Upper lobe of left lung (tissue), 6 donors: ENCODE data around the gene TRA2A. TPM values are rescaled to one million over a fixed set of nuclear protein-coding genes. Genes with fewer than 3 reads are reported as not detected.

Experiments
- ATAC-seq, 2 donors: fragments of 200-7000 bp; cut with Tn5 transposase; one replicate each; pipeline ENCODE4 v1.9.1; 2022; ENCODE audit warnings: mild to moderate bottlenecking in 2 of 2, moderate library complexity in 2 of 2; ENCODE audit not compliant: low FRiP score in 2 of 2
- DNase-seq, 2 donors: peaks; one replicate each; pipeline ENCODE4 v3.0.0-alpha.2; 2019 to 2020
- H3K27ac ChIP-seq, 4 donors: fragments of 200-600 bp; sonication (generic); one replicate each; pipeline ENCODE4 v1.5.1; 2016 to 2019
- H3K27me3 ChIP-seq, 4 donors: fragments of 200-600 bp; sonication (generic); one replicate each; pipeline ENCODE4 v1.5.1; 2017 to 2019
- H3K36me3 ChIP-seq, 4 donors: fragments of 200-600 bp; sonication (generic); one replicate each; pipeline ENCODE4 v1.5.1; 2016 to 2019
- H3K4me1 ChIP-seq, 4 donors: fragments of 200-600 bp; sonication (generic); one replicate each; pipeline ENCODE4 v1.5.1; 2018 to 2019
- H3K4me3 ChIP-seq, 4 donors: fragments of 200-600 bp; sonication (generic); one replicate each; pipeline ENCODE4 v1.5.1; 2017 to 2019; ENCODE audit warnings: mild to moderate bottlenecking in 2 of 4, moderate library complexity in 1 of 4
- H3K9me3 ChIP-seq, 4 donors: fragments of 200-600 bp; sonication (generic); one replicate each; pipeline ENCODE4 v1.5.1; 2018 to 2019
- CTCF ChIP-seq, 6 experiments: fragments of 450-650 bp in 4 of 6; fragments of 200-600 bp in 2 of 6; sonication (generic) in 2 of 6; IDR thresholded peaks; one replicate each; pipeline ENCODE4 v1.5.1; 2016 to 2019; ENCODE audit warnings: antibody characterized with exemption in 6 of 6
- EP300 ChIP-seq, 4 donors: sonication (generic); formaldehyde crosslinking; IDR thresholded peaks; one replicate each; pipeline ENCODE4 v1.5.1; 2017; ENCODE audit warnings: antibody characterized with exemption in 4 of 4, control low read depth in 2 of 4
- POLR2A ChIP-seq, 4 donors: fragments of 450-650 bp; IDR thresholded peaks; one replicate each; pipeline ENCODE4 v1.5.1; 2016 to 2017; ENCODE audit warnings: antibody characterized with exemption in 4 of 4, mild to moderate bottlenecking in 2 of 4
- POLR2AphosphoS5 ChIP-seq, 2 donors: sonication (generic); formaldehyde crosslinking; IDR thresholded peaks; one replicate each; pipeline ENCODE4 v1.5.1; 2017; ENCODE audit warnings: antibody characterized with exemption in 2 of 2
- WGBS, 2 donors: methylation state at CpG; one replicate each; pipeline ENCODE4 v1.1.5; 2017 to 2018; 5-methylcytosine and 5-hydroxymethylcytosine counted together
- total RNA-seq, 6 donors: library from RNA; depleted of rRNA in 4 of 6; stranded (reverse); fragments of >200 nt in 4 of 6; gene quantifications; one replicate each; pipeline versions ENCODE4 v1.1.0 to v1.2.1, GENCODE V29; 2016 to 2021
- donor health status: DM: no; HTN: no; CAD: no; lungs with moderate emphysema.
- donor health status: DM: no; HTN: yes; CAD: no; lungs with severe emphysema.

Gene TRA2A
- total RNA-seq, 6 donors from 2014 or later = 35.1 to 192 (median 61.0) TPM

- TF ChIP-seq EP300 (IDR thresholded peaks at IDR 0.05) (no peak), CTCF (IDR thresholded peaks at IDR 0.05) (peak; percentile 80 to 95 (median 89))
- ATAC-seq (peak; percentile 89 to 95), DNase-seq (peak in 1 of 2 donors; percentile 71)
- H3K27me3 ChIP-seq = no peaks in the 10 kb centered on the region
- WGBS, 2 donors = 36 to 40% methylated on average over 13 of the region's 13 CpGs
- H3K4me1 ChIP-seq = peaks cover 0 to 7% (median 0%) of the 10 kb centered on the region in 4 donors
- no peaks in the 10 kb centered on the region for H3K9me3 ChIP-seq
- H3K4me3 ChIP-seq = no peak overlapping the region
- H3K27ac ChIP-seq = no peak overlapping the region
- H3K36me3 ChIP-seq = no peaks in the 10 kb centered on the region
Observed at GRCh38 chr7:23546897-23547572, 15.3 kb upstream of the TRA2A start.

GRCh38 chr7:23545493-23545892 is 13.7 kb upstream of the TRA2A start:
- 63 to 70% methylated on average over 1 of the region's 1 CpG for WGBS, 2 donors
- ATAC-seq = no peak
- Histone ChIP-seq H3K27me3 (no peaks in the 10 kb centered on the region), H3K36me3 (no peaks in the 10 kb centered on the region), H3K27ac (no peak overlapping the region), H3K9me3 (no peaks in the 10 kb centered on the region), H3K4me3 (no peak overlapping the region), H3K4me1 (peaks cover 0 to 7% (median 0%) of the 10 kb centered on the region in 4 donors)
- no peak for DNase-seq
- TF ChIP-seq CTCF (IDR thresholded peaks at IDR 0.05) (no peak), EP300 (IDR thresholded peaks at IDR 0.05) (no peak), POLR2AphosphoS5 (IDR thresholded peaks at IDR 0.05) (no peak), POLR2A (IDR thresholded peaks at IDR 0.05) (no peak)

GRCh38 chr7:23544913-23545354 is 13.2 kb upstream of the TRA2A start:
- 21 to 39% methylated on average over 2 of the region's 2 CpGs for WGBS, 2 donors
- Histone ChIP-seq H3K36me3 (no peaks in the 10 kb centered on the region), H3K4me3 (no peak overlapping the region), H3K27me3 (no peaks in the 10 kb centered on the region), H3K4me1 (peaks cover 0 to 7% (median 0%) of the 10 kb centered on the region in 4 donors), H3K27ac (no peak overlapping the region), H3K9me3 (no peaks in the 10 kb centered on the region)
- TF ChIP-seq POLR2AphosphoS5 (IDR thresholded peaks at IDR 0.05) (no peak), POLR2A (IDR thresholded peaks at IDR 0.05) (no peak), EP300 (IDR thresholded peaks at IDR 0.05) (no peak), CTCF (IDR thresholded peaks at IDR 0.05) (no peak)
- DNase-seq (no peak), ATAC-seq (no peak)

- no peak overlapping the region for H3K4me3 ChIP-seq
- no peaks in the 10 kb centered on the region for H3K36me3 ChIP-seq
- H3K4me1 ChIP-seq = peaks cover 0 to 7% (median 0%) of the 10 kb centered on the region in 4 donors
- WGBS, 2 donors = 94 to 95% methylated on average over 3 of the region's 3 CpGs
- TF ChIP-seq CTCF (IDR thresholded peaks at IDR 0.05) (no peak), POLR2A (IDR thresholded peaks at IDR 0.05) (no peak), EP300 (IDR thresholded peaks at IDR 0.05) (no peak), POLR2AphosphoS5 (IDR thresholded peaks at IDR 0.05) (no peak)
- no peak overlapping the region for H3K27ac ChIP-seq
- ATAC-seq (no peak), DNase-seq (no peak)
- no peaks in the 10 kb centered on the region for H3K9me3 ChIP-seq
- no peaks in the 10 kb centered on the region for H3K27me3 ChIP-seq
Observed at GRCh38 chr7:23542752-23543151, 11.0 kb upstream of the TRA2A start.

- DNase-seq (no peak), ATAC-seq (no peak)
- Histone ChIP-seq H3K9me3 (no peaks in the 10 kb centered on the region), H3K27me3 (no peaks in the 10 kb centered on the region), H3K4me1 (no peaks in the 10 kb centered on the region), H3K4me3 (no peak overlapping the region), H3K36me3 (no peaks in the 10 kb centered on the region), H3K27ac (no peak overlapping the region)
- no peak for TF ChIP-seq CTCF (IDR thresholded peaks at IDR 0.05)
- TF ChIP-seq POLR2A (IDR thresholded peaks at IDR 0.05) = no peak
- no peak for TF ChIP-seq POLR2AphosphoS5 (IDR thresholded peaks at IDR 0.05)
- no peak for TF ChIP-seq EP300 (IDR thresholded peaks at IDR 0.05)
- 56 to 62% methylated on average over 4 of the region's 4 CpGs for WGBS, 2 donors
Observed at GRCh38 chr7:23539494-23539907, 7.7 kb upstream of the TRA2A start.
